Cardiac septum (tissue), 1 donor: ENCODE data around the gene ZNF407. TPM values are rescaled to one million over a fixed set of nuclear protein-coding genes. Genes with fewer than 3 reads are reported as not detected.

Experiments used
- DNase-seq: peaks from one replicate; pipeline ENCODE4 v3.0.0-alpha.2; 2020; ENCODE audit warnings: low spot score
- intact Hi-C: fragments of 100-400 bp; cut with DNase I; formaldehyde crosslinking; loops from one replicate; pipeline ENCODE4 v1.14.0; 2022
- total RNA-seq: library from RNA; stranded (reverse); fragmentation: NEBNext Ultra II Directional; extraction: Animal tissue kit (Norgen Biotek cat#: 25700); gene quantifications from one replicate; pipeline ENCODE4 v1.2.1, GENCODE V29; 2021
- donor health status: DM: no; HTN: no; CAD: no.

Gene ZNF407
- total RNA-seq, 1 donor from 2014 or later: 14.1 TPM

GRCh38 chr18:74708169-74708568 lies 110.5 kb downstream of the ZNF407 start:
- intact Hi-C loops: no loop called here
- DNase-seq: no peak

- no peak for DNase-seq
- intact Hi-C loops: no loop called here
Measured at GRCh38 chr18:74709452-74709851, 111.8 kb downstream of the ZNF407 start.

- intact Hi-C loops: no loop called here
- no peak for DNase-seq
Measured at GRCh38 chr18:74714120-74714519, 116.5 kb downstream of the ZNF407 start.

GRCh38 chr18:74714791-74715190 lies 117.1 kb downstream of the ZNF407 start:
- intact Hi-C loops: no loop called here
- DNase-seq: no peak

- DNase-seq: no peak
- intact Hi-C loops: no loop called here
Measured at GRCh38 chr18:74715306-74715705, 117.6 kb downstream of the ZNF407 start.

- intact Hi-C loops: no loop called here
- no peak for DNase-seq
Measured at GRCh38 chr18:74715865-74716712, 118.4 kb downstream of the ZNF407 start.

GRCh38 chr18:74718312-74718711 lies 120.6 kb downstream of the ZNF407 start:
- intact Hi-C loops: no loop called here
- no peak for DNase-seq

GRCh38 chr18:74722237-74722636 lies 124.6 kb downstream of the ZNF407 start:
- DNase-seq: no peak
- intact Hi-C loops: no loop called here

GRCh38 chr18:74724186-74724585 lies 126.5 kb downstream of the ZNF407 start:
- no peak for DNase-seq
- intact Hi-C loops: no loop called here

- no peak for DNase-seq
- intact Hi-C loops: no loop called here
Measured at GRCh38 chr18:74725690-74726089, 128.0 kb downstream of the ZNF407 start.

- no peak for DNase-seq
- intact Hi-C loops: no loop called here
Measured at GRCh38 chr18:74728586-74728985, 130.9 kb downstream of the ZNF407 start.

- no peak for DNase-seq
- intact Hi-C loops: no loop called here
Measured at GRCh38 chr18:74731097-74731496, 133.4 kb downstream of the ZNF407 start.

GRCh38 chr18:74732380-74732779 lies 134.7 kb downstream of the ZNF407 start:
- DNase-seq: no peak
- intact Hi-C loops: no loop called here

- DNase-seq: no peak
- intact Hi-C loops: no loop called here
Measured at GRCh38 chr18:74733598-74733997, 135.9 kb downstream of the ZNF407 start.

GRCh38 chr18:74734013-74734444 lies 136.4 kb downstream of the ZNF407 start:
- intact Hi-C loops: no loop called here
- DNase-seq: no peak

- intact Hi-C loops: no loop called here
- DNase-seq: no peak
Measured at GRCh38 chr18:74739926-74740325, 142.3 kb downstream of the ZNF407 start.

- intact Hi-C loops: no loop called here
- DNase-seq: no peak
Measured at GRCh38 chr18:74742573-74743243, 145.0 kb downstream of the ZNF407 start.

GRCh38 chr18:74745633-74746403 lies 148.1 kb downstream of the ZNF407 start:
- intact Hi-C loops: no loop called here
- no peak for DNase-seq

GRCh38 chr18:74748809-74749208 lies 151.1 kb downstream of the ZNF407 start:
- no peak for DNase-seq
- intact Hi-C loops: no loop called here

- DNase-seq: no peak
- intact Hi-C loops: no loop called here
Measured at GRCh38 chr18:74758995-74759394, 161.3 kb downstream of the ZNF407 start.
